Liver (tissue), 9 donors: Measurements from ENCODE around the gene SRRD. TPM values are rescaled to one million over a fixed set of nuclear protein-coding genes. Genes with fewer than 3 reads are reported as not detected.

ENCODE experiments used
- DNase-seq: peaks from one replicate; pipeline ENCODE4 v3.0.0-alpha.2; 2017; ENCODE audit warnings: low spot score
- H3K27ac ChIP-seq, 2 donors: one replicate each; pipeline ENCODE4 v1.7.0; 2013; ENCODE audit warnings: inconsistent platforms in 2 of 2, low read length in 2 of 2, control low read depth in 1 of 2, low read depth in 1 of 2, mild to moderate bottlenecking in 1 of 2
- H3K27me3 ChIP-seq, 4 donors: one replicate each; pipeline versions ENCODE4 v1.6.1 to v1.7.0; 2013; ENCODE audit warnings: low read length in 3 of 4, inconsistent platforms in 1 of 4, mild to moderate bottlenecking in 1 of 4, moderate library complexity in 1 of 4; ENCODE audit not compliant: control insufficient read depth in 4 of 4, insufficient read depth in 4 of 4
- H3K36me3 ChIP-seq, 4 donors: one replicate each; pipeline versions ENCODE4 v1.6.1 to v1.7.0; 2013; ENCODE audit warnings: low read length in 3 of 4, mild to moderate bottlenecking in 3 of 4, low read depth in 1 of 4, moderate library complexity in 1 of 4; ENCODE audit not compliant: control insufficient read depth in 4 of 4, insufficient read depth in 3 of 4
- H3K4me1 ChIP-seq, 4 donors: one replicate each; pipeline versions ENCODE4 v1.6.1 to v1.7.0; 2013; ENCODE audit warnings: low read length in 3 of 4, mild to moderate bottlenecking in 3 of 4, moderate library complexity in 1 of 4; ENCODE audit not compliant: control insufficient read depth in 4 of 4, insufficient read depth in 4 of 4
- H3K4me3 ChIP-seq, 3 donors: one replicate each; pipeline versions ENCODE4 v1.6.1 to v1.7.0; 2013; ENCODE audit warnings: low read length in 3 of 3, control low read depth in 1 of 3, low read depth in 1 of 3, mild to moderate bottlenecking in 1 of 3
- H3K9ac ChIP-seq, 2 donors: one replicate each; pipeline ENCODE4 v1.7.0; 2013; ENCODE audit warnings: low read length in 2 of 2, mild to moderate bottlenecking in 2 of 2, moderate library complexity in 2 of 2, control low read depth in 1 of 2, low read depth in 1 of 2
- H3K9me3 ChIP-seq, 4 donors: one replicate each; pipeline versions ENCODE4 v1.6.1 to v1.7.0; 2013; ENCODE audit warnings: low read length in 3 of 4; ENCODE audit not compliant: control insufficient read depth in 4 of 4
- CTCF ChIP-seq: fragments of 150-350 bp; IDR thresholded peaks from 2 replicates; pipeline ENCODE4 v1.5.1; 2017; ENCODE audit warnings: improper control_type of control experiment, low read depth, low read length; ENCODE audit not compliant: missing input control
- FOXA1 ChIP-seq: IDR thresholded peaks from 2 replicates; pipeline ENCODE4 v1.6.1; 2016; ENCODE audit warnings: antibody characterized with exemption
- GABPA ChIP-seq, 2 donors: IDR thresholded peaks in 1 of 2; conservative IDR thresholded peaks in 1 of 2; 2 replicates each; pipeline ENCODE4 v1.6.1; 2016; ENCODE audit warnings: antibody characterized with exemption in 2 of 2, mild to moderate bottlenecking in 1 of 2, moderate library complexity in 1 of 2
- HNF4A ChIP-seq, 2 donors: conservative IDR thresholded peaks; 2 replicates each; pipeline ENCODE4 v1.6.1; 2016; ENCODE audit warnings: antibody characterized with exemption in 2 of 2, mild to moderate bottlenecking in 2 of 2
- JUND ChIP-seq, 2 donors: IDR thresholded peaks; 2 replicates each; pipeline ENCODE4 v1.6.1; 2016; ENCODE audit warnings: antibody characterized with exemption in 2 of 2
- MAX ChIP-seq: IDR thresholded peaks from 2 replicates; pipeline ENCODE4 v1.6.1; 2016; ENCODE audit warnings: antibody characterized with exemption
- NR2F2 ChIP-seq: IDR thresholded peaks from 2 replicates; pipeline ENCODE4 v1.6.1; 2016; ENCODE audit warnings: antibody characterized with exemption
- RAD21 ChIP-seq, 2 donors: IDR thresholded peaks; 2 replicates each; pipeline ENCODE4 v1.6.1; 2016; ENCODE audit warnings: antibody characterized with exemption in 2 of 2, mild to moderate bottlenecking in 2 of 2
- REST ChIP-seq: IDR thresholded peaks from 2 replicates; pipeline ENCODE4 v1.6.1; 2016; ENCODE audit warnings: antibody characterized with exemption, mild to moderate bottlenecking
- RXRA ChIP-seq, 2 donors: IDR thresholded peaks; 2 replicates each; pipeline ENCODE4 v1.6.1; 2017 to 2018; ENCODE audit warnings: antibody characterized with exemption in 2 of 2, mild to moderate bottlenecking in 1 of 2
- SP1 ChIP-seq: IDR thresholded peaks from 2 replicates; pipeline ENCODE4 v1.6.1; 2018; ENCODE audit warnings: antibody characterized with exemption, mild to moderate bottlenecking
- YY1 ChIP-seq: IDR thresholded peaks from 2 replicates; pipeline ENCODE4 v1.6.1; 2016; ENCODE audit warnings: antibody characterized with exemption, mild to moderate bottlenecking
- WGBS: extraction: QIAGEN DNeasy Blood & Tissue Kit; methylation state at CpG from one replicate; pipeline ENCODE4 v1.1.7; 2013; 5-methylcytosine and 5-hydroxymethylcytosine counted together
- polyA plus RNA-seq, 2 donors: library from polyadenylated mRNA; stranded (reverse) in 1 of 2; unstranded in 1 of 2; fragments of 200-250 nt in 1 of 2; fragments of >200 nt in 1 of 2; fragmentation: Nextera tagmentation in 1 of 2; extraction: Ambion mirVana in 1 of 2; gene quantifications; one replicate each; pipeline versions ENCODE4 v1.2.1 to v1.2.3, GENCODE V29; 2013 to 2015
- total RNA-seq, 2 donors: library from RNA; depleted of rRNA; stranded (reverse); fragments of >200 nt; gene quantifications; one replicate each; pipeline ENCODE4 v1.2.3, GENCODE V29; 2014
- TF ChIP-seq, protein P1 (sequence below): IDR thresholded peaks from 2 replicates; pipeline ENCODE4 v1.6.1; 2016; ENCODE audit warnings: antibody characterized with exemption
- donor health status: healthy.
- donor health status: healthy.
- donor health status: healthy.
- donor health status: healthy.
- donor health status: healthy.

The SRRD gene
- total and polyA plus RNA-seq, 4 donors: 8.7 to 18.6 (median 13.6) TPM

DNA sequence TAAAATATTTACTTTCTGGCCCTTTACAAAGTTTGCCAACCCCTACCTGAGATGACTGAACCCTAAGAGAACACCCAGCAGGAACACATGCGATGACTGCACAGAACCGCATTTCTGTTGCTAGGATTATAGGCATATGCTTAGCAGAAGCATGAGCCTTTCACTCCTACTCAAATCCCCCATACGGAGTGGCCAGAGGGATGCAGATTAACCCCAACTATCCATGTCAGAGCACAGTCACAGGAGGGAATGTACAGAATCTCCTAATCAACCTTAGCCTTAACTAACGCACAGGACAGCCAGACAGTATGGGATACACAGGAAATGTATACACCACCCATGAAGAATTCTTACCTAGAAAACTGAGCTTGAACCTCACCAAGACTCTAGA is 6.3 kb upstream of the SRRD start:
- no peaks in the 10 kb centered on the region for H3K9me3 ChIP-seq
- TF ChIP-seq RXRA (IDR thresholded peaks at IDR 0.05) (no peak), MAX (no peak), JUND (IDR thresholded peaks at IDR 0.05) (no peak), CTCF (no peak), RAD21 (IDR thresholded peaks at IDR 0.05) (no peak), REST (no peak), FOXA1 (no peak), HNF4A (conservative IDR thresholded peaks at IDR 0.05) (no peak), NR2F2 (no peak), YY1 (no peak)
- TF ChIP-seq, protein P1, sequence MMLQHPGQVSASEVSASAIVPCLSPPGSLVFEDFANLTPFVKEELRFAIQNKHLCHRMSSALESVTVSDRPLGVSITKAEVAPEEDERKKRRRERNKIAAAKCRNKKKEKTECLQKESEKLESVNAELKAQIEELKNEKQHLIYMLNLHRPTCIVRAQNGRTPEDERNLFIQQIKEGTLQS: no peak
- 49% methylated on average over 4 of the region's 4 CpGs for WGBS
- no peak for DNase-seq
- no peak overlapping the region for H3K27ac ChIP-seq
- H3K4me3 ChIP-seq: no peak overlapping the region
- no peaks in the 10 kb centered on the region for H3K27me3 ChIP-seq
- peaks cover 12 to 28% (median 25%) of the 10 kb centered on the region in 4 donors for H3K36me3 ChIP-seq
- H3K4me1 ChIP-seq: peaks cover 3 to 39% (median 28%) of the 10 kb centered on the region in 4 donors
- H3K9ac ChIP-seq: no peak overlapping the region

DNA sequence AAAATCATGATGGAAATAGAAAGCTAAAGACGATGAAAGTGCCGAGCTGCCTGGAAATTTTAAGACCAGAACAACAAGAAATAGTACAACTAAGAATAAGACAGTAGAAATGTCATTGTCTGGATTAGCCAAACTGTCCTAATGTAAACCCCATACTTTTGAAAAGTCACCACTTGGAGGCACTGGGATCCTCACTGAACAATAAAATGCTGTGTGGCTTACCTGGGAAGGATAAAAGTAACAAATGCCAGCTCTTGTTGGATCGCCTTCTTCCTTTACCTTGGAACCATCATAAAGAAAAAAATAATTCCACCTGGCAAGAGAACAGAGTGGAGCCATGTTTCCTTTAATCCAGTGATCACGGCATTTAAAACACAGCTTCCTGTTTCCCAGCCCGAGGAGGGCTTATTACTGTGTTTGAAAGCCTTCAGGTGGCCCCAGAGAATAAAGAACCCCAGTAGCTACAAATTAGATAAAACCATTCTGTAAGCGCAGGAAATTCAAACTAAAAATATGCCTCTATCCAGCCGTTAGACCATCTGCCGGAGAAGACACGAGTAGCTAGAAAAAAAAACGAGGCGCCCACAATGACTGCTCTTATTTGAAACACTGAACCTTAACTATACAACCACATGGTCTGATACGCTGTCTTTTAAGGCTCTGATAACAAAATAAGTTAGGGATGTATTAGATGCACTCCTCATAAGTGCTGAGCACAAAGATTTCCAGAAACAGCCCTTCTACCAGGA is 4.5 kb upstream of the SRRD start:
- H3K36me3 ChIP-seq: peaks cover 4 to 18% (median 16%) of the 10 kb centered on the region in 4 donors
- WGBS: 44% methylated on average over 12 of the region's 12 CpGs
- peak overlapping the region; percentile 48 to 63 for H3K27ac ChIP-seq

More for the DNA sequence above, 4.5 kb upstream of the SRRD start:
- H3K4me3 ChIP-seq: peak overlapping the region in 1 of 3 donors; percentile 14
- no peak for DNase-seq
- H3K9me3 ChIP-seq: no peaks in the 10 kb centered on the region
- peak overlapping the region; percentile 43 to 80 for H3K9ac ChIP-seq
- TF ChIP-seq FOXA1: no peak
- no peak for TF ChIP-seq CTCF
- TF ChIP-seq YY1: no peak
- peak in 1 of 2 donors; percentile 25 for TF ChIP-seq RAD21 (IDR thresholded peaks at IDR 0.05)
- no peak for TF ChIP-seq GABPA (IDR thresholded peaks at IDR 0.05 in 1 of 2, conservative IDR thresholded peaks at IDR 0.05 in 1 of 2)
- TF ChIP-seq JUND (IDR thresholded peaks at IDR 0.05): no peak
- TF ChIP-seq SP1: no peak
- no peaks in the 10 kb centered on the region for H3K27me3 ChIP-seq
- H3K4me1 ChIP-seq: peaks cover 3 to 51% (median 39%) of the 10 kb centered on the region in 4 donors
